Activated CD8-positive, alpha-beta memory T cell treated with anti-CD3 and anti-CD28 coated beads for 36 hours (primary cell): ENCODE results near the gene C18orf32. TPM values are rescaled to one million over a fixed set of nuclear protein-coding genes. Genes with fewer than 3 reads are reported as not detected.
"Not testable (repeated sequence)": the region's sequence is repeated elsewhere in the genome, so short reads cannot be mapped to it uniquely, and the experiment has no call there.

Source experiments
- CTCF ChIA-PET: fragments of 350-600 bp; sonication (Branson Sonifier 250); formaldehyde crosslinking; loops from one replicate; lab custom pipeline; 2021; ENCODE audit warnings: antibody characterized with exemption; lab: Charles Lee
- POLR2A ChIA-PET: fragments of 350-600 bp; sonication (Branson Sonifier 250); formaldehyde crosslinking; loops from one replicate; lab custom pipeline; 2021; ENCODE audit warnings: antibody characterized with exemption; lab: Charles Lee
- total RNA-seq, 2 experiments: library from RNA; stranded (reverse); gene quantifications; one replicate each; pipeline ENCODE4 v1.2.3, GENCODE V29; 2021

C18orf32 gene
- total RNA-seq = 10 to 100 TPM; 22.5 to 24.1 TPM

DNA sequence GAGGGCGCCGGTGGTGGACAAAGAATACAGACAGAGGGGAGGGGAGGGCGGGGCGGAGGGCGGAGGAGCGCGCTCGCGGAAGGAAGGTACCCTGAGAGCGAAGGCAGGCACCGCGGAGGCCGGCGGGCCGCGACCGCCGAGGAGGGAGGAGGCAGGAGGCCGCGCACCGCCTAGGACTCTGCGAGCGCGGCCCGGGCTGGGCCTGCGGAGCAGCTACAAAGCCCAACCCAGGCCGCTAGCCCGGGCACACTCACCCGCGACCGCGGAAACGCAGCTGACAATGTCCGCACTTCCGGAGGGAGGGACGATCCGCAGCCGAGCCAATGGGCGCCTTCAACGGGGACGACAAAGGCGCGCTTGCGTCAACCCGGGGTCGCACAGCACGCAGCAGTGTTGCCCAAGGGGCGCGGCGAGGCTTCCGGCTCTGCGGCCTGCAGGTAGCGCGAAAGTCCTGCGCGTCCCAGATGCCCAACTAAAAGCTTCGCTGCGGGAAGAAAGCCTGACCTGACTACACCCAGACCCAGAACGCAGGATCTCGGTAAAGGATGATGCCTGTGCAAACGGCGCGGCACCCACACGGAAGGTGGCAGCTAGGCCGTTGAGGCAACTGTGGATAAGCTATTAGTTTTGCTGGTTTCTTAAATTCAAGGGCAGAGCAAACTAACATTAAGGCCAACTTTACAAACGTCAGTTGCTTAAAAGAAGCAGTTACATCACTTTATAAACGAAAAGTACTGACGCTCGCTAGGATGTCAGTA lies at the start of gene C18orf32:
TSS of gene C18orf32 (minus strand) at position 282 of the 758 bp plus-strand sequence. CDS start 3,486 bp downstream, outside the sequence.
- POLR2A ChIA-PET = interaction anchor here (0.7 to 2.0 kb wide), 6 partner anchors 9 to 327 kb away, joined by 3 to 20 read pairs (median 4); partner anchors contain the start of genes ACAA2 and DYM
- CTCF ChIA-PET = interaction anchor here (0.9 kb wide), 1 partner anchor 26 kb away, joined by 3 read pairs; the partner anchor contains the start of gene DYM

DNA sequence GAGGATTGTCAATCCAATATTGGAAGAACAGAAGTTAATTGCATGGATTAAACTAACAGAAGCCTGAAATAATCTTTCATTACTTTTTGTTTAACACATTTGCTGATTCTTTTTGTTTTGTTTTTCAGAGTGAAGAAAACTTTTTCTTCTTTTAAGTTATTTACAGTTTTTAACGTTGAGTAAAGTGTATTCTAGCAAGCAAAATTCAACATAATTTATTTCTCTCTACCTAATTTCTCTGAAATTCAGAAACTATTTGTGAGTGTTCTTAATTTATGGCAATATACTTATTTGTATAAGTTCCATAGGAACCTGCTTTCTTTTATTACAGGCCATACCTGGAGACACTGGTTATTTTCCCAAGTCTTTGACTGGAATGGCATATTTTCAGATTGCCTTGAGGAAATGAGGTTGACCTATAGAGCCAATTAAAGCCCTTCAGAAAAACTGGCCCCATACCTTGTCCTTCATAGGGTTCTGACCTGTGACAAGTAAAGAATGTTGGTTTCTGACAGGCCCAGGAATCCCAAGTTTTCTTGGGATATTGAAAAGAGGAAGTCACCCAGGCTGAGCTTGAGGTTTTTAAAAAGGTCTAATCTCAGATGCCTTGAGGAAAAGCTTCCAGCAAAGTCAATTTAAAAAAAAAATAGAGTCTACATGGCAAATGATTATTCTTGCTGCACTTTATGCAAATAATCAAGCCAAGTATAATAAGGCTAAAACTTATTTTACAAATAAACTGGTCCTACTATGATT lies 48.0 kb upstream of the C18orf32 start:
- CTCF ChIA-PET = no interaction called here
- POLR2A ChIA-PET = no interaction called here

DNA sequence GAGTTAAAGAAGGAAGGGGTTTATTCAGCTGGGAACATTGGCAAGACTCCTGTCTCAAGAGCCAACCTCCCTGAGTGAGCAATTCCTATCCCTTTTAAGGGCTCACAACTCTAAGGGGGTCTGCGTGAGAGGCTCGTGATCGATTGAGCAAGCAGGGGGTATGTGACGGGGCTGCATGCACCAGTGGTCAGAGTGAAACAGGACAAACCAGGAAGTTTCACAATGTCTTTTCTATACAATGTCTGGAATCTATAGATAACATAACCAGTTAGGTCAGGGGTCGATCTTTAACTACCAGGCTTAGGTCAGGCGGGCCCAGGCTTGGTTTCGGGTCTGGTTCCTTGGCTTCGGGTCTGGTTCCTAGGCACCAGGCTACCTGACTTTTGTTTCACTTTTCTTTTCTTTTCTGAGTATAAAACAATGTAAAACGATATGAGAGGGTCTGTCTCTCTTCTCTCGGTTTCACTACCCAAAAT lies 44.7 kb upstream of the C18orf32 start:
- CTCF ChIA-PET = interaction anchor here (0.7 to 0.9 kb wide), 2 partner anchors 20 to 21 kb away, joined by 3 to 4 read pairs; no protein-coding TSS in a partner anchor

DNA sequence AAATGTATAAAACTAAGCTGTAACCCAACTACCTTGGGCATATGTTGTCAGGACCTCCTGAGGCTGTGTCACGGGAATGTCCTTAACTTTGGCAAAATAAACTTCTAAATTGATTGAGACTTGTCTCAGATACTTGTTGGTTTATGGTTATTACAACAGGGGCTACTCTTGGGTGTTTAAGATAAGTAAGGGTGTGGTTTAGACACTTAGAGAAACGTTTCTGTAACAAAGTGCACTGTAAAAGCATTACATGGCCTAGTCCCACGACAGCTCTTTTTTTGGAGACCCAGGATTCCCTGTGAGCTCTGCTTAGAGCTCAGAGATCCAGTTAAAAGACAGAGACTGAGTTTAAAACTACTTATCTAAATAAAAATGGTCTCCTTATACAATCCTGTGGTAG lies 42.6 kb upstream of the C18orf32 start:
- POLR2A ChIA-PET = no interaction called here
- CTCF ChIA-PET = no interaction called here

More for the DNA sequence above, 44.7 kb upstream of the C18orf32 start:
- POLR2A ChIA-PET = no interaction called here

DNA sequence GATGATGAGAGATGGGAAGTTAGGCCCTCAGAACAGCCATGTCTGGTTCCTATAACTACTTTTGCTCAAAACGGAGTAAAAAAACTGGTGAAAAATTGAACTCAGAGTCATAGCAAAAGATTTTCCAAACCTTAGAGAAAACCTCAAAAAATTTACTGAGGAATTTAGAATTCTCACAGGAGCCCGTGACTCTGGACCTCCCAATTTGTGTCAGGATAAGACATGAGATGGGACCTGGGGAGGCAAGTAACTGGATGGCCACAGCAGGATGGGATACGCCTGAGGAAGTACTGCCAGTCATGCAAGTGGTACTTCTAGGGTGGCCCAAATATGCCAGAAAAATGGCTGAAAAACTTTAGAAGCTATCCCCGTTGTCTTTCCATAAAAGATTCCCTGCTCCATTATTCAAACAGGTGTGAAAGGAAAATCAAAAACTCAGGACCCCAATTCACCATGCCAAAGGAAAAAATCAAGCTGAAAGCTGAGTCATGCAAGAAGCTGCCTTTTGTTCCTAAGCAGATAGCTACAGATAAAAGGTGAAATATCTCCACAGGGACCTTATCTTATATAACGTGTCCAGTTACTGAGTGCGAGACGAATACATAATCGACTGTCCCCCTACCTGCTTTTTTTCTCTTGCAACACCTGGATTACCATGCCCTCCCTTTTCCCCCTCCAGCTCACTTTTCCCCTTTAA lies 40.7 kb upstream of the C18orf32 start:
- CTCF ChIA-PET = interaction anchor here (1.2 kb wide), 1 partner anchor 17 kb away, joined by 3 read pairs; no protein-coding TSS in a partner anchor
- POLR2A ChIA-PET = no interaction called here

DNA sequence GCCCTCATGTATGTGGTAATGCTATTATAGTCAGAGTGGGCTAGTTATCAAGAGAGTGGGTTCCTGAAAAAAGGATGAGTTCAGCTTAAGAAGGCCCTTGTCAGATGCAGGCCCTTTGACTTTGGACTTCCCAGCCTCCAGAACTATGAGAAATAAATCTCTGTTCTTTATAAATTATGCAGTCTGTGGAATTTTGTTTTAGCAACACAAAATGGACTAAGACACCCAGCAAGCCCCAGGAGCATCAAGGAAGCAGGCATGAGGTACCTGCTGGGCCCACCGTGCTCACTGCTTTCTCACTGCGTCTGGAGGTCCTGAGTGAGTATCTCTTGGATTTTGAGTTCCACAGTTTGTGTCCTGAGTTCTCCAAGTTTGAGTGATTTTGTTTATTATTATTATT lies 38.9 kb upstream of the C18orf32 start:
- CTCF ChIA-PET = no interaction called here
- POLR2A ChIA-PET = no interaction called here

DNA sequence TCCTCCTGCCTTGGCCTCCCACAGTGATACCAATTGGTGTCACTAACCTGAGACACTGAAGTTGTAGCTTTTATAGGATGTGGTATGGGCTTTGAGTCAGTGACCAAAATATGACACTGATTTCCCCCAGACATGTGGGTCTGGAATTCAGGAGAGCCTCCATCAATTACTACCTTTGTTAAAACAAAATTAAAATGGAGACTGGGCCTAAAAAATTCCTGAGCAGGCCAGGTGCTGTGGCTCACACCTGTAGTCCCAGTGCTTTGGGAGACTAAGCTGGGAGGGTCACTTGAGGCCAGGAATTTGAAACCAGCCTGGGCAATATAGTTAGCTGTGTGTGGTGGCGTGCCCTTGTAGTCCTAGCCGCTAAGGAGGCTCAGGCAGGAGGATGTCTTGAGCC lies 37.9 kb upstream of the C18orf32 start:
- CTCF ChIA-PET = no interaction called here
- POLR2A ChIA-PET = no interaction called here

DNA sequence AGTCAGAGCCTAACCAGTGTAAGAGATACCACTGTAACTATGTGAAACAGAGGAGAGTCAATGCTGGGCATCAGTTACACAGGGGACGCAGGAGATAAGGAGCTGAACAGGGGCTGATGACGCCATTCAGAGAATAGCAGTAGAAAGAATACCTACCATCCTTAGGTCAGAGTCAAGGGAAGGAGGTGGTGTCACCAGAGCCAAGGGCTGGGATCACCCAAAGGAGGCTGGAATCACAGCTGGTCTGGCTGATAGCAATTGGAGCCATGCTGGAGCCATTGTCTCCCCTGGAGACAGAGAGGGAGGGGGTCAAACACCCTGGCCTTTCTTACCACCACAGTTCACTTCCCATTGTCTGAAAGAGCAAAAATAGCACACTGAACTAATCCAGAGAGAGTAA lies 37.3 kb upstream of the C18orf32 start:
- CTCF ChIA-PET = no interaction called here
- POLR2A ChIA-PET = no interaction called here

DNA sequence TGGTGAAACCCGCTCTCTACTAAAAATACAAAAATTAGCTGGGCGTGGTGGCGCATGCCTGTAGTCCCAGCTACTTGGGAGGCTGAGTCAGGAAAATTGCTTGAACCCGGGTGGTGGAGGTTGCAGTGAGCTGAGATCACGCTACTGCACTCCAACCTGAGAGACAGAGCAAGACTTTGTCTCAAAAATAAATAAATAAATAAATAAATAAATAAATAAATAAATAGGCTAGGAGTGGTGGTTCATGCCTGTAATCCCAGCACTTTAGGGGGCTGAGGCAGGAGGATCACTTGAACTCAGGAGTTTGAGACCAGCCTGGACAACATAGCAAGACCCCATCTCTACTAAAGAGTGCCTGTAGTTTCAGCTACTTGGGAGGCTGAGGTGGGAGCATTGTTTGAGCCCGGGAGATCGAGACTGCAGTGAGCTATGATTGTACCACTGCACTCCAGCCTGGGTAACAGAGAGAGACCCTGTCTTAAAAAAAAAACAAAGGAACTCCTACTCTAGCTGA lies 36.6 kb upstream of the C18orf32 start:
- POLR2A ChIA-PET, CTCF ChIA-PET: not testable (repeated sequence)

DNA sequence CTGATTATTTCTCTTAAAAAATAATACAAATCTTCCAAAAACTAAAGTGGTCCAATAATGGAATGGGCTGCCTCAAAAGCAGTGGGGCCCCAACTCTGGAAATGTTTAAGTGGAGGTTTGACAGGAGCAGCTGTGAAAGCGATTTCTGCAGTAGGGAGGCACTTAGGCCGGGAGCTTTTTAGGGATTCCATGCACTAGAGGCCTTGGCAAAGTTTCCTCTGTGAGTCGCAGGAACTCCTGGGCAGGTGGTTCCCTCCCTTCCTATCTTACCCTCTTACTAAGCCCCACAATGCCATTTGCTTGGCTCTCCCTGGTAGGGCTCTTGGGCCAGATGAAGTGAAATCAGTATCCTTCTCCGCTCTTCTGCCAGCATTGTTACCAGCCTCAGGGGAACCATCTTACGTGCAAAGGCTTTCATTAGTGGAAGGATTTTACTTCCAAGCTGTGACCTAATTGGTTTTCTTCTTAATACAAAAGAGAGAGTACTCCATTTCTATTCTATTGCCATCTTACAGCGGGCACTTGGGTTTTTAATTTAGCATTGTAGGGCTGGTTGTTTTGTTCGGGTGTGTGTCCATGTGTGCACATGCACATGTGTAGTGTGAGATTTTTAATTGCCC lies 34.3 kb upstream of the C18orf32 start:
- ChIA-PET CTCF (no interaction called here), POLR2A (no interaction called here)

DNA sequence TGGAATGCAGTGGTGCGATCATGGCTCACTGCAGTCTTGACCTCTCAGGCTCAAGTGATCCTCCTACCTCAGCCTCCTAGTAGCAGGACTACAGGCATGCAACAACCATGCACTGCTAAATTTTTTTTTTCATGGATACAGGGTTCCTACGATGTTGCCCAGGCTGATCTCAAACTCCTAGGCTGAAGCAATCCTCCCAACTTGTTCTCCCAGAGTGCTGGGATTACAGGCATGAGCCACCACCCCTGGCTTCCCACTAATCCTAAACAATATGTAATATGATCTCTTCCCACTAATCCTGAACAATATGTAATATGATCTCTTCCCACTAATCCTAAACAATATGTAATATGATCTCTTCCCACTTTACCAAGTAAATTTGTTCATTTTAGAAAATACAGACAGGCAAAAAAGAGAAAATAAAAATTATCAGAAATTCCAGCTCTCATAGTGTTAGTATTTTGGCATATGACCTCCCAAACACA lies 33.7 kb upstream of the C18orf32 start:
- CTCF ChIA-PET = no interaction called here

DNA sequence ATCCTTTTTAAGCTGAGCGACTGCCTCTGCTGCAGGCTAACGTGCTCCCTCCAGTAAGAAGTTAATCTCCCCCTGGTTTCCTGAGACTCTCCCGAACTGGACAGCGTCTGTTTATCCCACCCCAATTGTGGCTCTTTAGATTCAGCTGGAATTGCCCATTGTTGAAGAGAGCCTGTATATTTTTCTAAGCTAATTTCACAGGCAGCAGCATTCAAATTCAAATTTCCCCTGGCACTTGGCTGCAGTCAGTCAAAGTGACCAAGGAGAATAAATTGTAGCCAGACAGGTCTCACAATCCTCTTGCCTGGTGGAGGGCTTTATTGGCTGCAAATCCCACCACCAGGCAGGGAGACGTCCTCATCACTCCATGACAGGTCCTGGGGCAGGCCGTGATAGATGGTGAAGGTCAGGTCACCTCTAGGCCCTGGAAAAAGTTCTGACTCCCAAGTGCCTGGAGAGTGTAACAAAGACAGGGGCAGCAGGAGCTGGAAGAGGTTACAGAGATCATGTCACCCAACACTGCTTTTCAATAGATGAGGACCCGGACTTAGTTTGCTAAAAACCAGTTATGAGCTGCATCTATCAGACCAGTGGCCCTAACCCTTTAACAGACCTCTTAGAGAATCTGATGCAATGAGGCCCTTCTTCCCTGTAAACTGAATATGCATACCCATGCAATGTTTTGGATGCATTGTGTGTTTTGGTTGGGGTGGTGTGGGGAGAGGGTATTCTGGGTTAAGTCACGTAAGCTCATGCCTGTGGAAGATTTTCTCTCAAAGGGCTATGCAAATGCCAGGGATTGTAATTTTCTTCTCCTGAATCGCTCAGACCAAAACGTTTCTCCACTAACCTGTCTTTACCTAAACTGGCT lies 32.3 kb upstream of the C18orf32 start:
- POLR2A ChIA-PET = no interaction called here
- CTCF ChIA-PET = interaction anchor here (1.1 kb wide), 1 partner anchor 838 kb away, joined by 3 read pairs; no protein-coding TSS in a partner anchor

More for the DNA sequence above, 33.7 kb upstream of the C18orf32 start:
- POLR2A ChIA-PET = no interaction called here

DNA sequence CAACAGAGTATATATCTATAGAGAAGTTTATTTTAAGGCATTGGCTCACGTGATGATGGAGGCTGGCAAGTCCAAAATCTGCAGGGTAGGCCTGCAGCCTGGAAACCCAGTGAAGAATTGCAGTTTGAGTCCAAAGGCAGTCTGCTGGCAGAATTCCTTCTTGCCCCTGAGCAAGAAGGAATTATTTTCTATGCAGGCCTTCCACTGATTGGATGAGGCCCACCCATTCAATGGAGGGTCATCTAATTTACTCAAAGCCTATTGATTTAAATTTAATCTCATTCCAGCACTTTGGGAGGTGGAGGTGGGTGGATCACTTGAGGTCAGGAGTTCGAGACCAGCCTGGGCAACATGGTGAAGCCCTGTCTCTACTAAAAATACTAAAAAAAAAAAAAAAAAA lies 30.4 kb upstream of the C18orf32 start:
- ChIA-PET CTCF (no interaction called here), POLR2A (no interaction called here)

DNA sequence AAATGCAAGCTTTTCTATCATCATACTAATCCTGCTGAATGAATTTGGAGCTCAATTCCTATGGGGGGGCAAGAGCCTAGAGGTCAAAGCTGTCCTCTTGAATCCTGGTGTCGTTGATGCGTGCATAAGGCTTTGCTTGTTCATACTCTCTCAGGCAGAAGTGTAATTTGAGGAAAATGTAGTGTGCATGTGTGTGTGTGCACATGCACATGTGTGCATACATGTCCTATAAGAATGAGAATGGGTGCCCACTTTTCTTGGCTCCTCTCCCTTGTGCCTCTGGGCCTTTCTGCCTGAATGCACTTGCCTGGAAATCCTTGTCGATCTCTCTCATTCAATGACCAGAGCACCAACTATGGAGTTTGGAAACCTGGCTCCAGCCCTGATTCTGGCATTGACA lies 28.5 kb upstream of the C18orf32 start:
- CTCF ChIA-PET = interaction anchor here (0.6 to 2.2 kb wide), 2 partner anchors 343 to 817 kb away, joined by 4 to 10 read pairs; no protein-coding TSS in a partner anchor
- POLR2A ChIA-PET = no interaction called here

DNA sequence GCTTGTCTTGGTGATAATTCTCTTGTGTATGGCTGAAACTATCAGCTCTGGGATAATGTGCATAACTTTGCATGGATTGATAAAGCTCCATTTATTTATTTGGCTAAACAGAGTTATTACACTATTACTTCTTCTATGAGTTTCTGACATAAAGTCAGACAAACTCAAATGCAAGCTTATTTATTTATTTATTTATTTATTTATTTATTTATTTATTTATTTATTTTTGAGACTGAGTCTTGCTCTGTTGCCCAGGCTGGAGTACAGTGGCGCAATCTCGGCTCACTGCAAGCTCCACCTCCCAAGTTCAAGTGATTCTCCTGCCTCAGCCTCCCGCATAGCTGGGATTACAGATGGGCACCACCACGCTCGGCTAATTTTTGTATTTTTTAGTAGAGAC lies 28.0 kb upstream of the C18orf32 start:
- POLR2A ChIA-PET = not testable (repeated sequence)
- CTCF ChIA-PET = interaction anchor here (0.6 to 2.2 kb wide), 2 partner anchors 344 to 817 kb away, joined by 4 to 10 read pairs; no protein-coding TSS in a partner anchor

DNA sequence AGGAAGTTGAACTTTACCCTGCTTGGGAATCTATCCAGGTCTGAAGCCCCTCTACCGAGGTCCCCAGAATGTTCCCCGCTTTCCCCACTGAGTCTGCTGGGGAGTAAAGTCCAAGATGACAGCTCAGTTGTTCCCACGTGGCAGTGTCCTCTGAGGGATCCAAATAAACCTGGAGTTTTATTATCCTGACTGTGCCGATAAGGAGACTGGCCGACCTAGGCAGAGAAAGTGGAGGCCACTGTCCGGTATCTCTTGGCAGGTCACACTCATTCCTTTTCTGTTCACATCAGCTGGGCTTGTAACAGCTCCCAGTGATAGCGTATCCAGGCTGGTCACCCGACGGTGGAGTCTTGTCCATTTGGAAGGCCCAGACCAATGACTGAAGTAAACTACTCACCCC lies 27.5 kb upstream of the C18orf32 start:
- POLR2A ChIA-PET = no interaction called here

DNA sequence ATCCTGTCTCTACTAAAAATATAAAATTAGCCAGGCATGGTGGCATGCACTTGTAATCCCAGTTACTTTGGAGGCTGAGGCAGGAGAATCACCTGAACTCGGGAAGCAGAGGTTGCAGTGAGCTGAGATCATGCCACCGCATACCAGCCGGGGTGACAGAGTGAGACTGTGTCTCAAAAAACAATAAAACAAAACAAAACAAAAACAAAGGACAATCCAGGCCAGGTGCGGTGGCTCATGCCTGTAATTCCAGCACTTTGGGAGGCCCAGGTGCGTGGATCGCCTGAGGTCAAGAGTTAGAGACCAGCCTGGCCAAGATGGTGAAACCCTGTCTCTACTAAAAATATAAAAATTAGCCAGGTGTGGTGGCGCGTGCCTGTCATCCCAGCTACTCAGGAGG lies 25.8 kb upstream of the C18orf32 start:
- CTCF ChIA-PET, POLR2A ChIA-PET: not testable (repeated sequence)

More for the DNA sequence above, 27.5 kb upstream of the C18orf32 start:
- CTCF ChIA-PET = interaction anchor here (2.2 kb wide), 1 partner anchor 344 kb away, joined by 10 read pairs; no protein-coding TSS in a partner anchor
